Activated naive CD8-positive, alpha-beta T cell treated with anti-CD3 and anti-CD28 coated beads, Interleukin-2, amount 10 ng/mL, durations not matched to agents 7 days and 5 days (primary cell): ENCODE results near the gene BAHCC1. TPM values are rescaled to one million over a fixed set of nuclear protein-coding genes. Genes with fewer than 3 reads are reported as not detected.

Experiments used
- ATAC-seq: fragments of 150-1000 bp; cut with Tn5 transposase; one replicate; pipeline ENCODE4 v1.10.0; 2021; ENCODE audit warnings: low read depth, moderate library complexity
- POLR2A ChIA-PET: fragments of 350-600 bp; sonication (Branson Sonifier 250); formaldehyde crosslinking; loops from one replicate; lab custom pipeline; 2021; ENCODE audit warnings: antibody characterized with exemption; lab: Charles Lee
- DNase-seq: peaks from one replicate; pipeline ENCODE4 v3.0.0; 2021
- H3K27ac Mint-ChIP-seq: one replicate; pipeline ENCODE4 v1.8.0; 2022; ENCODE audit warnings: mild to moderate bottlenecking, mixed read lengths
- H3K27me3 Mint-ChIP-seq: one replicate; pipeline ENCODE4 v1.8.0; 2022; ENCODE audit warnings: mild to moderate bottlenecking, moderate library complexity, mixed read lengths
- H3K36me3 Mint-ChIP-seq: one replicate; pipeline ENCODE4 v1.8.0; 2021; ENCODE audit warnings: mild to moderate bottlenecking, mixed read lengths
- H3K4me1 Mint-ChIP-seq: one replicate; pipeline ENCODE4 v1.8.0; 2021; ENCODE audit warnings: mixed read lengths
- H3K4me3 Mint-ChIP-seq: one replicate; pipeline ENCODE4 v1.8.0; 2022; ENCODE audit warnings: mild to moderate bottlenecking, moderate library complexity, mixed read lengths
- H3K9me3 Mint-ChIP-seq: one replicate; pipeline ENCODE4 v1.8.0; 2021; ENCODE audit warnings: mixed read lengths
- total RNA-seq, 2 experiments: library from RNA; stranded (reverse); gene quantifications; one replicate each; pipeline ENCODE4 v1.2.3, GENCODE V29; 2021

Gene BAHCC1
- total RNA-seq, 2 experiments from 2014 or later: 0.86 to 1.0 TPM

DNA sequence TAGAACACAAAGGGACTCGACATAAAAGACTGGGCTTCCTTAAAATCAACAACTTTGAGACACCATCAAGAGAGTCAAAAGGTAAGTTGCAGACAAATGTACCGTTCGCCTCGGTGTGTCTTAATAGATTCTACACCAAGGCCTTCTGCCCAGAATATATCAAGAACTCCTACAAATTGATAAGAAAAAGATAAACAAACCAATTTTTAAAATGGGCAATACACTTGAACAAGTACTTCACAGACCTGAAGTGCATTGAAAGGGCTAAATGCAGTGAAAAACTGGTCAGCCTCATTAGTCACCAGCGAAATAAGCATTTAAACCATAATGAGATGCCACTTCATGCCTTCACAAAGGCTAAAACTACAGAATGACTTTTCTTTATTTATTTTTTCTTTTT lies 20.4 kb upstream of the BAHCC1 start:
- Mint-ChIP-seq H3K27me3 (no peaks in the 10 kb centered on the region), H3K36me3 (no peaks in the 10 kb centered on the region), H3K4me1 (no peaks in the 10 kb centered on the region), H3K9me3 (no peaks in the 10 kb centered on the region), H3K27ac (no peak overlapping the region), H3K4me3 (no peak overlapping the region)
- no peak for ATAC-seq
- no peak for DNase-seq
- POLR2A ChIA-PET: no interaction called here

GRCh38 chr17:81376946-81377714 lies 18.1 kb upstream of the BAHCC1 start:
- H3K4me3 Mint-ChIP-seq: no peak overlapping the region
- no peaks in the 10 kb centered on the region for H3K9me3 Mint-ChIP-seq
- H3K27ac Mint-ChIP-seq: no peak overlapping the region
- no peaks in the 10 kb centered on the region for H3K36me3 Mint-ChIP-seq
- DNase-seq (no peak), ATAC-seq (no peak)
- H3K27me3 Mint-ChIP-seq: no peaks in the 10 kb centered on the region
- peaks cover 2% of the 10 kb centered on the region for H3K4me1 Mint-ChIP-seq
- POLR2A ChIA-PET: no interaction called here

DNA sequence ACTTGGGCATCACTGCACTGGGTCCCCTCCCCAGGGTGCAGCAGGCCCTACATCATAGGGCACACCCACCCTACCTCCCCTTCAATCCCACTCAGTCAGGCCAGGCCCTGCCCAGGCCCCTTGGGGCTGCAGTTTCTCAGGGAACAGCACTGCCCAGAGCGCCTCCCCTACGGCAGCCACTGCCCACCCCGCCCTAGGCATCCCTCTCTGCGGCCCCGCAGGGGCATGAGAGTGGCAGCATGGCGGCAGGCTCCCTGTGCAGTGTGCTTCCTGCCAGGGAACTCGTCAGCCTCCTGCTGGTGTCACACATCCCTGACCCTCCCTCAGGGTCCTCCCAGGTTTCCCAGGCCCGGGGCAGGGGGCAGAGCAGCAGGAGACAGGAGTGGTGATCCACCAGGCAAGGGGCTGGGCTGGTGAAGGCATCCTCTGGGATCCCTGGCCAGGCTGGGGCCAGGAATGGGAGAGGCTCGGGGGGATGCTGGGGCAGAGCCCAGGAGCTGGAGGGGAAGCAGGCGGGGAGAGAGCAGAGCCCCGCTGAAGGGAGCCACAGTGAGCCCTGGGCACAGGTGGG lies 16.2 kb upstream of the BAHCC1 start:
- DNase-seq (no peak), ATAC-seq (no peak)
- Mint-ChIP-seq H3K9me3 (no peaks in the 10 kb centered on the region), H3K27me3 (no peaks in the 10 kb centered on the region), H3K27ac (no peak overlapping the region), H3K4me1 (peaks cover 2% of the 10 kb centered on the region), H3K36me3 (no peaks in the 10 kb centered on the region), H3K4me3 (no peak overlapping the region)
- POLR2A ChIA-PET: no interaction called here

- Mint-ChIP-seq H3K27me3 (no peaks in the 10 kb centered on the region), H3K4me1 (peaks cover 2% of the 10 kb centered on the region), H3K36me3 (no peaks in the 10 kb centered on the region), H3K27ac (no peak overlapping the region), H3K4me3 (no peak overlapping the region), H3K9me3 (no peaks in the 10 kb centered on the region)
- DNase-seq (no peak), ATAC-seq (no peak)
- POLR2A ChIA-PET: no interaction called here
Observed at GRCh38 chr17:81379523-81379942, 15.7 kb upstream of the BAHCC1 start.

GRCh38 chr17:81380131-81380530 lies 15.1 kb upstream of the BAHCC1 start:
- Mint-ChIP-seq H3K9me3 (no peaks in the 10 kb centered on the region), H3K27me3 (peaks cover 3% of the 10 kb centered on the region), H3K4me3 (no peak overlapping the region), H3K36me3 (no peaks in the 10 kb centered on the region), H3K4me1 (peaks cover 2% of the 10 kb centered on the region), H3K27ac (no peak overlapping the region)
- ATAC-seq (no peak), DNase-seq (no peak)
- POLR2A ChIA-PET: no interaction called here

- H3K27me3 Mint-ChIP-seq: peaks cover 11% of the 10 kb centered on the region
Observed at GRCh38 chr17:81380666-81381518, 14.4 kb upstream of the BAHCC1 start.

GRCh38 chr17:81381632-81382577 lies 13.4 kb upstream of the BAHCC1 start:
- peaks cover 16% of the 10 kb centered on the region for H3K27me3 Mint-ChIP-seq
- no peak overlapping the region for H3K27ac Mint-ChIP-seq
- DNase-seq (no peak), ATAC-seq (no peak)
- no peaks in the 10 kb centered on the region for H3K36me3 Mint-ChIP-seq
- H3K9me3 Mint-ChIP-seq: no peaks in the 10 kb centered on the region
- no peak overlapping the region for H3K4me3 Mint-ChIP-seq
- POLR2A ChIA-PET: no interaction called here
- peaks cover 2% of the 10 kb centered on the region for H3K4me1 Mint-ChIP-seq

More at GRCh38 chr17:81380666-81381518, 14.4 kb upstream of the BAHCC1 start:
- POLR2A ChIA-PET: no interaction called here
- Mint-ChIP-seq H3K4me3 (no peak overlapping the region), H3K27ac (no peak overlapping the region), H3K4me1 (peaks cover 2% of the 10 kb centered on the region), H3K36me3 (no peaks in the 10 kb centered on the region), H3K9me3 (no peaks in the 10 kb centered on the region)
- ATAC-seq (no peak), DNase-seq (no peak)

DNA sequence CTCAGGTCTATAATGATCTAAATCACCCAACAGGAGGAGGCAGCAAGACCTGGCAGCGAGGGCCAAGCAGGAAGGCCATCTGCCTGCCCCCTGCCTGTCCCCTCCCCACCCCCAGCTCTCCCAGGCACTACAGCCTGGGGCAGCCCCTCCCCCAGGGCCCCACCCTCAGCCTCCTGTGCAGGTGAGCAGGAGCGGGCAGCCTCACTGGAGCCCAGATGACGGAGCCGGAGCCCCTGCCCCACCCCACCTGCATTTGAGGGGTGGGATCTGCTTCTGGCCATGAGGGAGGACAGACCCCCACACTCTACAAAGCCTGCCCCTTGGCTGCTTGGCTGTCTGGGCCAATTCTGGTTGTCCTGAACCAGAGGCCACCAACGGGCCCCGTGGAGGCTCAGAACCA lies 12.4 kb upstream of the BAHCC1 start:
- no peak for DNase-seq
- Mint-ChIP-seq H3K4me1 (peaks cover 2% of the 10 kb centered on the region), H3K27me3 (peaks cover 20% of the 10 kb centered on the region), H3K9me3 (no peaks in the 10 kb centered on the region), H3K36me3 (no peaks in the 10 kb centered on the region), H3K4me3 (no peak overlapping the region), H3K27ac (no peak overlapping the region)
- ATAC-seq: no peak
- POLR2A ChIA-PET: no interaction called here

- Mint-ChIP-seq H3K27ac (no peak overlapping the region), H3K27me3 (peaks cover 29% of the 10 kb centered on the region), H3K9me3 (no peaks in the 10 kb centered on the region), H3K36me3 (no peaks in the 10 kb centered on the region), H3K4me3 (no peak overlapping the region), H3K4me1 (peaks cover 2% of the 10 kb centered on the region)
- DNase-seq: no peak
- POLR2A ChIA-PET: interaction anchor here (1.2 kb wide), 1 partner anchor 12 kb away, joined by 3 read pairs; no protein-coding TSS in a partner anchor
- ATAC-seq: no peak
Observed at GRCh38 chr17:81383504-81384421, 11.5 kb upstream of the BAHCC1 start.

DNA sequence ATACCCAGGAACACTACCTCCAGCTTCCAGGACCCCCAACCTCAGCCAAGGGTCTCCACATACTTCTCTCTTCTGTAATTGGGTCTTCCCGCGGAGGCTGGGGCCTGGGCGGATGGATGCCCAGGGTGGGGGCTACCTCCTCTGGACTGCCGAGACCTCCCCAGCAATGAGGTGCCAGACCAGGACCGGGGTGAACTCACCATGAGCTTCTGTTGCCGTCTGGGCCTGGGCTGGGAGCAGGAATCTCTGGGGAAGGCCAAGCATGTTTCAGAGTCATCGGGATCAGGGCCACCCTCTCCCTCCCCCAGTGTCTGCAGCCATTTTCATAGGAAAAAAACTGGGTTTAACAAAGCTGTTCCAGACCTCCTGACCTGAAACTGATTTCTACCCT lies 10.3 kb upstream of the BAHCC1 start:
- POLR2A ChIA-PET: no interaction called here
- DNase-seq (no peak), ATAC-seq (no peak)
- no peaks in the 10 kb centered on the region for H3K9me3 Mint-ChIP-seq
- no peak overlapping the region for H3K4me3 Mint-ChIP-seq
- peaks cover 33% of the 10 kb centered on the region for H3K27me3 Mint-ChIP-seq
- H3K4me1 Mint-ChIP-seq: peaks cover 2% of the 10 kb centered on the region
- no peaks in the 10 kb centered on the region for H3K36me3 Mint-ChIP-seq
- H3K27ac Mint-ChIP-seq: no peak overlapping the region

GRCh38 chr17:81385320-81386111 lies 9.7 kb upstream of the BAHCC1 start:
- Mint-ChIP-seq H3K27me3 (peaks cover 33% of the 10 kb centered on the region), H3K4me1 (peaks cover 2% of the 10 kb centered on the region), H3K27ac (no peak overlapping the region), H3K4me3 (no peak overlapping the region), H3K9me3 (no peaks in the 10 kb centered on the region), H3K36me3 (no peaks in the 10 kb centered on the region)
- ATAC-seq (no peak), DNase-seq (no peak)
- POLR2A ChIA-PET: no interaction called here
